B cell (primary cell): ENCODE results near the gene SEC14L5. TPM values are rescaled to one million over a fixed set of nuclear protein-coding genes. Genes with fewer than 3 reads are reported as not detected.

Experiments used
- ATAC-seq: fragments of 200-7000 bp; cut with Tn5 transposase; one replicate; pipeline ENCODE4 v1.10.0; 2021; ENCODE audit warnings: low read depth, mild to moderate bottlenecking, moderate number of reproducible peaks, moderate library complexity
- CTCF ChIA-PET: fragments of 350-600 bp; sonication (Branson Sonifier 250); formaldehyde crosslinking; loops from one replicate; lab custom pipeline; 2021; ENCODE audit warnings: antibody characterized with exemption, inconsistent platforms; lab: Charles Lee
- POLR2A ChIA-PET: fragments of 350-600 bp; sonication (Branson Sonifier 250); formaldehyde crosslinking; loops from one replicate; lab custom pipeline; 2021; ENCODE audit warnings: antibody characterized with exemption; lab: Charles Lee
- DNase-seq: peaks from one replicate; pipeline ENCODE4 v3.0.0; 2013
- H2AFZ ChIP-seq: 2 replicates; pipeline ENCODE4 v1.6.1; 2012; ENCODE audit warnings: mild to moderate bottlenecking, low read depth, low read length; ENCODE audit not compliant: insufficient read depth, poor library complexity, severe bottlenecking
- H3K27ac ChIP-seq, 2 donors: 1 replicate in 1 of 2; 2 replicates in 1 of 2; pipeline ENCODE4 v1.5.1; 2012 to 2013; ENCODE audit warnings: low read length in 2 of 2, mild to moderate bottlenecking in 2 of 2, moderate library complexity in 1 of 2
- H3K27me3 ChIP-seq, 4 experiments: fragments of 200-600 bp in 1 of 4; sonication (generic) in 1 of 4; replicated peaks in 1 of 4; 1 replicate in 2 of 4; 2 replicates in 2 of 4; pipeline versions ENCODE4 v1.6.1 to v1.7.0; 2013 to 2016; ENCODE audit warnings: low read length in 3 of 4, mild to moderate bottlenecking in 2 of 4, mixed read lengths in 1 of 4, moderate library complexity in 1 of 4; ENCODE audit not compliant: insufficient read depth in 4 of 4, control insufficient read depth in 3 of 4; ENCODE audit errors: control extremely low read depth in 1 of 4
- H3K36me3 ChIP-seq, 2 experiments: replicated peaks in 1 of 2; 1 replicate in 1 of 2; 2 replicates in 1 of 2; pipeline versions ENCODE4 v1.6.1 to v1.7.1; 2013; ENCODE audit warnings: low read length in 1 of 2; ENCODE audit not compliant: insufficient read depth in 2 of 2, control insufficient read depth in 1 of 2; ENCODE audit errors: control extremely low read depth in 1 of 2, extremely low read depth in 1 of 2
- H3K4me1 ChIP-seq, 2 donors: fragments of 200-600 bp in 1 of 2; sonication (generic) in 1 of 2; 1 replicate in 1 of 2; 2 replicates in 1 of 2; pipeline versions ENCODE4 v1.5.1 to v1.6.1; 2013 to 2017; ENCODE audit warnings: low read length in 2 of 2; ENCODE audit not compliant: control insufficient read depth in 2 of 2, insufficient read depth in 2 of 2
- H3K4me2 ChIP-seq: replicated peaks from 2 replicates; pipeline ENCODE3; 2012; ENCODE audit warnings: mild to moderate bottlenecking, low read depth, low read length; ENCODE audit not compliant: poor library complexity, severe bottlenecking
- H3K4me3 ChIP-seq, 5 experiments: fragments of 200-600 bp in 1 of 5; sonication (generic) in 1 of 5; 1 replicate in 3 of 5; 2 replicates in 2 of 5; pipeline versions ENCODE4 v1.5.1 to v1.7.0; 2011 to 2016; ENCODE audit warnings: low read length in 4 of 5, mild to moderate bottlenecking in 4 of 5, low read depth in 2 of 5, control low read depth in 1 of 5, moderate library complexity in 1 of 5; ENCODE audit not compliant: insufficient read depth in 1 of 5; ENCODE audit errors: control extremely low read depth in 1 of 5, extremely low read depth in 1 of 5
- H3K79me2 ChIP-seq: fragments of 200-600 bp; sonication (generic); one replicate; pipeline ENCODE4 v1.6.0; 2016; ENCODE audit warnings: low read length; ENCODE audit not compliant: control insufficient read depth, insufficient read depth
- H3K9ac ChIP-seq: fragments of 200-600 bp; sonication (generic); 2 replicates; pipeline ENCODE4 v1.6.1; 2017; ENCODE audit warnings: mild to moderate bottlenecking, low read length, moderate library complexity
- H3K9me3 ChIP-seq, 3 donors: one replicate each; pipeline versions ENCODE4 v1.6.1 to v1.7.1; 2013; ENCODE audit warnings: low read length in 2 of 3; ENCODE audit not compliant: control insufficient read depth in 2 of 3, insufficient read depth in 1 of 3; ENCODE audit errors: control extremely low read depth in 1 of 3
- H4K20me1 ChIP-seq: 2 replicates; pipeline ENCODE4 v1.6.0; 2012; ENCODE audit warnings: mild to moderate bottlenecking, low read length; ENCODE audit not compliant: insufficient read depth, control insufficient read depth, poor library complexity, severe bottlenecking
- H3K27ac Mint-ChIP-seq: one replicate; pipeline ENCODE4 v1.8.0; 2021; ENCODE audit warnings: mixed read lengths
- H3K27me3 Mint-ChIP-seq: one replicate; pipeline ENCODE4 v1.8.0; 2021; ENCODE audit warnings: mixed read lengths
- H3K4me1 Mint-ChIP-seq: one replicate; pipeline ENCODE4 v1.8.0; 2021; ENCODE audit warnings: mixed read lengths
- H3K4me3 Mint-ChIP-seq: one replicate; pipeline ENCODE4 v1.8.0; 2021; ENCODE audit warnings: mixed read lengths
- H3K9me3 Mint-ChIP-seq: one replicate; pipeline ENCODE4 v1.8.0; 2022; ENCODE audit warnings: mixed read lengths; ENCODE audit not compliant: insufficient read depth
- CTCF ChIP-seq: fragments of 200-600 bp; IDR thresholded peaks from one replicate; pipeline ENCODE4 v1.8.0; 2022; ENCODE audit warnings: antibody characterized with exemption, mild to moderate bottlenecking
- EZH2 ChIP-seq: IDR thresholded peaks from 2 replicates; pipeline ENCODE4 v1.6.1; 2012; ENCODE audit warnings: borderline replicate concordance, low read depth, mild to moderate bottlenecking, moderate library complexity, low read length; ENCODE audit not compliant: insufficient read depth, poor library complexity, severe bottlenecking
- WGBS: methylation state at CpG from one replicate; pipeline ENCODE4 v1.1.5; 2013; ENCODE audit warnings: missing lambda C conversion rate; ENCODE audit not compliant: insufficient coverage; 5-methylcytosine and 5-hydroxymethylcytosine counted together
- intact Hi-C: fragments of 100-400 bp; cut with micrococcal nuclease; formaldehyde crosslinking; loops from one replicate; pipeline ENCODE4 v1.10.0; 2022
- polyA plus RNA-seq: library from polyadenylated mRNA; depleted of rRNA; stranded (reverse); fragments of >200 nt; gene quantifications from 2 replicates; pipeline ENCODE4 v1.2.3, GENCODE V29; 2012
- total RNA-seq, 2 donors: library from RNA; stranded (reverse); fragments of 120-200 nt in 1 of 2; gene quantifications; 1 replicate in 1 of 2; 2 replicates in 1 of 2; pipeline versions ENCODE4 v1.2.3 to v1.2.4, GENCODE V29; 2013 to 2022

Gene SEC14L5
- total and polyA plus RNA-seq, 2 donors (not counting 1 experiment from before 2014, with no cell fraction given): not detected

DNA sequence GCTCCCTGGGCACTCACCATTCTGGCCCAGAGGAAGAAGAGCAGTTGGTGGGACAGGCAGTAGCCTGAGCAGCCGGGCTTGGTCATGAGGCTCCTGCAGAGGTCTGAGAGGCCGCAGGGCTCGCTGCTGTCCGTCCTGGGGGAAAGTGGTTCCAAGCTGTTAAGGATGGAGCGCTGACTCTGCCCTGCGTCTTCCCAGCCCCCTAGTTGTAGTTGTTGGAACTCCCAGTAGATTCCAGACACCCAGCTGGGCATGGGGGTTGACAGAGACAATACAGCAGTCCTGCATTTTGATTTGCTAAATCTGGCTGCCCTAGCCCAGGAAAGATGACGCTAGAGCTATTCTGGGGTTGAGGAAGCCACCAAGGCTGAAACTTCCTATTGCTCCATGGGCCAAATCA is 100.3 kb downstream of the SEC14L5 start:
- no peak overlapping the region for H3K4me2 ChIP-seq
- Mint-ChIP-seq H3K27ac (no peak overlapping the region), H3K27me3 (peaks cover 7% of the 10 kb centered on the region), H3K9me3 (no peaks in the 10 kb centered on the region), H3K4me3 (no peak overlapping the region), H3K4me1 (no peaks in the 10 kb centered on the region)
- 85% methylated on average over 4 of the region's 7 CpGs for WGBS
- peaks cover 0 to 7% (median 1%) of the 10 kb centered on the region in 4 experiments for H3K27me3 ChIP-seq
- ATAC-seq: no peak
- no peaks in the 10 kb centered on the region for H3K36me3 ChIP-seq
- no peak overlapping the region for H2AFZ ChIP-seq
- no peak for DNase-seq
- H3K79me2 ChIP-seq: no peaks in the 10 kb centered on the region
- H3K27ac ChIP-seq: no peak overlapping the region
- H3K4me3 ChIP-seq: no peak overlapping the region
- no peaks in the 10 kb centered on the region for H3K9me3 ChIP-seq
- ChIA-PET CTCF (no interaction called here), POLR2A (no interaction called here)
- H3K9ac ChIP-seq: no peak overlapping the region
- intact Hi-C loops: no loop called here
- TF ChIP-seq CTCF: no peak
- TF ChIP-seq EZH2: no peak
- H4K20me1 ChIP-seq: no peaks in the 10 kb centered on the region
- no peaks in the 10 kb centered on the region for H3K4me1 ChIP-seq

DNA sequence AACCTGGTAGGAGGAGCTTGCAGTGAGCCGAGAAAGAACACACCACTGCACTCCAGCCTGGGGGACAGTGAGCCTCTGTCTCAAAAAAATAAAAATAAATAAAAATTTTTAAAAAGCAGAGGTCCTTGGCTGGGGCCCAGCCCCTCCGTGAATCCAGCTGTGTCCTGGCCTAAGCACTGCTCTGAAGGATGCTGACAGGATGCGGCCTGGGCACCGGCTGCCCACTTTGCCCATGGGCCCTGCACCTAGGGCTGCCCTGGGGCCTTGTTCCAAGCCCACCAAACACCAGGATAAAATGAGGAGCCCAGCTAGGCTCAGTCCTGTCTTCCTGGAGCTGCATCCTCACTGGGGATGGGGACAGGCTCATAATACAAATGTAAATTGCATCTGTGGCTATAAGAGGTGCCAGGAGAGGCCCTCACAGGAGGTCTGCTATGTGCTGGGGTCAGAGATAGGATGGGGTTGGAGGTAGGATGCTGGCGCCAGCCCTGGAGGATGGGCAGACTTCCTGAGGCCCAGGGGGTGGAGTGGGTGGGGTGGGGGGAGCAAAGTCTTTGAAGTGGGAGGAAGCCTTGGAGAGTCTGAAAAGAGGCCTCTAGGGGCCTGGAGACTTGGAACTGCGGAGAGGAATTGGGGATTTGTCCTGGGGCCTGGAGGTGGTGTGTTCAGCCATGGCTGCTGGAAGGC is 101.4 kb downstream of the SEC14L5 start:
- no peak overlapping the region for H3K27ac ChIP-seq
- no peaks in the 10 kb centered on the region for H3K79me2 ChIP-seq
- H3K4me3 ChIP-seq: no peak overlapping the region
- H3K9ac ChIP-seq: no peak overlapping the region
- POLR2A ChIA-PET: no interaction called here
- peaks cover 0 to 7% (median 1%) of the 10 kb centered on the region in 4 experiments for H3K27me3 ChIP-seq
- H3K9me3 ChIP-seq: no peaks in the 10 kb centered on the region
- no peaks in the 10 kb centered on the region for H3K36me3 ChIP-seq
- no peak overlapping the region for H3K27ac Mint-ChIP-seq
- H3K4me3 Mint-ChIP-seq: no peak overlapping the region
- H3K4me2 ChIP-seq: no peak overlapping the region
- no peaks in the 10 kb centered on the region for H3K9me3 Mint-ChIP-seq
- intact Hi-C loops: no loop called here
- no peak for TF ChIP-seq CTCF
- TF ChIP-seq EZH2: no peak
- H3K4me1 ChIP-seq: no peaks in the 10 kb centered on the region
- H4K20me1 ChIP-seq: no peaks in the 10 kb centered on the region
- ATAC-seq (no peak), DNase-seq (no peak)
- H3K27me3 Mint-ChIP-seq: peaks cover 7% of the 10 kb centered on the region
- no peaks in the 10 kb centered on the region for H3K4me1 Mint-ChIP-seq
- WGBS: 96% methylated on average over 5 of the region's 6 CpGs
- H2AFZ ChIP-seq: no peak overlapping the region
- CTCF ChIA-PET: no interaction called here
